ENCODE measurements around the gene LNP1. TPM values are rescaled to one million over a fixed set of nuclear protein-coding genes. Genes with fewer than 3 reads are reported as not detected.

Gene LNP1
- total RNA-seq, 3 donors from 2014 or later (not counting 1 experiment from before 2014, with no cell fraction given), result 0.39 to 0.85 (median 0.73) TPM

DNA sequence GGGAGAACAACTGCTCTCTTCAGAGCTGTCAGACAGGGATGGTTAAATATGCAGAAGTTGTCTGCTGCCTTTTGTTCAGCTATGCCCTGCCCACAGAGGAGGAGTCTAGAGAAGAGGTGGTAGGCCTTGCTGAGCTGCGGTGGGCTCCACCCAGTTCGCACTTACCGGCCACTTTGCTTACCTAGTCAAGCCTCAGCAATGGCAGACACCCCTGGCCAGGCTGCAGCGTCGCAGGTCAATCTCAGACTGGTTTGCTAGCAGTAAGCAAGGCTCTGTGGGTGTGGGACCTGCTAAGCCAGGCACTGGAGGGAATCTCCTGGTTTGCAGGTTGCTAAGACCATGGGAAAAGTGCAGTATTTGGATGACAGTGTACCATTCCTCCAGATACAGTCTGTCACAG, 78.7 kb downstream of the LNP1 start:
- Mint-ChIP-seq H3K4me3 (no peak overlapping the region), H3K4me1 (no peaks in the 10 kb centered on the region), H3K27ac (no peak overlapping the region), H3K9me3 (no peaks in the 10 kb centered on the region), H3K36me3 (no peaks in the 10 kb centered on the region), H3K27me3 (ENCODE audit: low read depth in 2 of 2) (peaks cover 4 to 13% of the 10 kb centered on the region in 2 donors)
- ATAC-seq (no peak), DNase-seq (no peak)
- Histone ChIP-seq H3K36me3 (ENCODE audit: control insufficient read depth, insufficient read depth, low read length) (no peaks in the 10 kb centered on the region), H3K4me3 (ENCODE audit: low read length) (no peak overlapping the region), H3K4me1 (ENCODE audit: control insufficient read depth, insufficient read depth, low read length) (no peaks in the 10 kb centered on the region), H3K27me3 (ENCODE audit: control insufficient read depth, insufficient read depth, low read length) (no peaks in the 10 kb centered on the region), H3K9me3 (ENCODE audit: control insufficient read depth, insufficient read depth, low read length) (no peaks in the 10 kb centered on the region), H3K27ac (ENCODE audit: low read length) (no peak overlapping the region)
- intact Hi-C loops (cut with micrococcal nuclease), result no loop called here
- TF ChIP-seq, protein P1, sequence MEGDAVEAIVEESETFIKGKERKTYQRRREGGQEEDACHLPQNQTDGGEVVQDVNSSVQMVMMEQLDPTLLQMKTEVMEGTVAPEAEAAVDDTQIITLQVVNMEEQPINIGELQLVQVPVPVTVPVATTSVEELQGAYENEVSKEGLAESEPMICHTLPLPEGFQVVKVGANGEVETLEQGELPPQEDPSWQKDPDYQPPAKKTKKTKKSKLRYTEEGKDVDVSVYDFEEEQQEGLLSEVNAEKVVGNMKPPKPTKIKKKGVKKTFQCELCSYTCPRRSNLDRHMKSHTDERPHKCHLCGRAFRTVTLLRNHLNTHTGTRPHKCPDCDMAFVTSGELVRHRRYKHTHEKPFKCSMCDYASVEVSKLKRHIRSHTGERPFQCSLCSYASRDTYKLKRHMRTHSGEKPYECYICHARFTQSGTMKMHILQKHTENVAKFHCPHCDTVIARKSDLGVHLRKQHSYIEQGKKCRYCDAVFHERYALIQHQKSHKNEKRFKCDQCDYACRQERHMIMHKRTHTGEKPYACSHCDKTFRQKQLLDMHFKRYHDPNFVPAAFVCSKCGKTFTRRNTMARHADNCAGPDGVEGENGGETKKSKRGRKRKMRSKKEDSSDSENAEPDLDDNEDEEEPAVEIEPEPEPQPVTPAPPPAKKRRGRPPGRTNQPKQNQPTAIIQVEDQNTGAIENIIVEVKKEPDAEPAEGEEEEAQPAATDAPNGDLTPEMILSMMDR (IDR thresholded peaks at IDR 0.05), result no peak
- WGBS (ENCODE audit: insufficient coverage), result 91% methylated on average over 5 of the region's 5 CpGs

DNA sequence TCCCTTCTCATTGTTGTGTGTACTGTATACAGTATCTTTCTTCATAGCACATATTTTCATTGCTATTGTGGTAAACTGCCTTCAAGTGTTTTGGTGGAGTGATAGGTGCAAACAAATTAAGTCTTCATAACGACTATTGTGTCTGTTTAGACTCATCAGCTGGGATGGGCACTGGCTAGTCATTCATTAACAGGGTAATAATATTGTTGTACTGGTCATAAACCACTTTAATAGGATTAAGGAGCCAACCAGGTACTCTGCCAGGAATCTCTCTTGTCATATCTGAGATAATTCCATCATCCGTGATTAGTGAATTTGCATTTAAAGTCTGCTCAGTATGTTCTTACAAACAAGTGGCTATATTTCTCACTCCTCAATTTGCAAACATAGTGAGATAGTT, 80.8 kb downstream of the LNP1 start:
- Histone ChIP-seq H3K36me3 (ENCODE audit: control insufficient read depth, insufficient read depth, low read length) (no peaks in the 10 kb centered on the region), H3K27me3 (ENCODE audit: control insufficient read depth, insufficient read depth, low read length) (no peaks in the 10 kb centered on the region), H3K4me1 (ENCODE audit: control insufficient read depth, insufficient read depth, low read length) (no peaks in the 10 kb centered on the region), H3K4me3 (ENCODE audit: low read length) (no peak overlapping the region), H3K27ac (ENCODE audit: low read length) (no peak overlapping the region), H3K9me3 (ENCODE audit: control insufficient read depth, insufficient read depth, low read length) (no peaks in the 10 kb centered on the region)
- Mint-ChIP-seq H3K27ac (no peak overlapping the region), H3K36me3 (no peaks in the 10 kb centered on the region), H3K27me3 (ENCODE audit: low read depth in 2 of 2) (peaks cover 0 to 13% of the 10 kb centered on the region in 2 donors), H3K4me1 (no peaks in the 10 kb centered on the region), H3K9me3 (no peaks in the 10 kb centered on the region), H3K4me3 (no peak overlapping the region)
- ATAC-seq (no peak), DNase-seq (no peak)
- intact Hi-C loops (cut with micrococcal nuclease), result no loop called here
- WGBS (ENCODE audit: insufficient coverage), result 85% methylated on average over 2 of the region's 2 CpGs
- TF ChIP-seq, protein P1 (IDR thresholded peaks at IDR 0.05), result no peak

DNA sequence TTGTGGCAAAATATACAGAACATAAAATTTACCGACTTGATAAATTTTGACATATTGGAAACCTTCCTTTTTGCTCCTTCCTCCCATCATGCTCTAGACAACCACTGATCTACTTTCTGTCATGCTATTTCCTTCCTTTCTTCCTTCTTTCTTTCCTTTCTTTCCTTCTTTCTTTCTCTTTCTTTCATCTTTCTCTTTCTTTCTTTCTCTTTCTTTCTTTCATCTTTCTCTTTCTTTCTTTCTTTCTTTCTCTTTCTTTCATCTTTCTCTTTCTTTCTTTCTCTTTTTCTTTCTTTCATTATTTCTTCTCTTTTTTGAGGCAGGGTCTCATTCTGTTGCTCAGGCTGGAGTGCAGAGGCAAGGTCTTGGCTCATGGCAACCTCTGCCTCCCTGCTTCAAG, 82.2 kb downstream of the LNP1 start:
- no peak overlapping the region for H3K4me3 ChIP-seq (ENCODE audit: low read length)
- no peaks in the 10 kb centered on the region for H3K9me3 Mint-ChIP-seq
- H3K27me3 Mint-ChIP-seq (ENCODE audit: low read depth in 2 of 2), result peaks cover 0 to 13% of the 10 kb centered on the region in 2 donors
- no peak overlapping the region for H3K27ac ChIP-seq (ENCODE audit: low read length)
- TF ChIP-seq, protein P1 (IDR thresholded peaks at IDR 0.05), result no peak
- H3K27me3 ChIP-seq (ENCODE audit: control insufficient read depth, insufficient read depth, low read length), result no peaks in the 10 kb centered on the region
- no peaks in the 10 kb centered on the region for H3K4me1 ChIP-seq (ENCODE audit: control insufficient read depth, insufficient read depth, low read length)
- intact Hi-C loops (cut with micrococcal nuclease), result no loop called here
- no peaks in the 10 kb centered on the region for H3K36me3 Mint-ChIP-seq
- no peak overlapping the region for H3K27ac Mint-ChIP-seq
- no peaks in the 10 kb centered on the region for H3K36me3 ChIP-seq (ENCODE audit: control insufficient read depth, insufficient read depth, low read length)
- no peaks in the 10 kb centered on the region for H3K4me1 Mint-ChIP-seq
- no peaks in the 10 kb centered on the region for H3K9me3 ChIP-seq (ENCODE audit: control insufficient read depth, insufficient read depth, low read length)
- DNase-seq, result no peak
- ATAC-seq, result no peak
- WGBS (ENCODE audit: insufficient coverage), result 93% methylated on average over 1 of the region's 1 CpG
- H3K4me3 Mint-ChIP-seq, result no peak overlapping the region

DNA sequence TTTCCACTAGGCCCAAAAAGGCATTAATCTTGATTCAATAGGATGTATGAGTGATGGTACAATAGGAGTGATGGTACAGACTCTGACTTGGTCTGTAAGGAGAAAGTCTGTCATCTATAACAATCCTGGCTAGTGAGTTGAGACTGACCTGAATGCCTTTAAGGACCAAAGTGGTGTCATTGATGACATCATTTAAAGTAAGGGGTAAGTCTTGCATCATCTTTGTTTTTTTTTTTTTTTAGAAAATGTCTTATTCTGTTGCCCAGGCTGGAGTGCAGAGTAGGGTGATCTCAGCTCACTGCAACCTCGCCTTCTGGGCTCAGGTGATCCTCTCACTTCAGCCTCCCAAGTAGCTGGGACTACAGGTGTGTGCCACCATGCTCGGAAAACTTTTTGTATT, 85.5 kb downstream of the LNP1 start:
- Histone ChIP-seq H3K27me3 (ENCODE audit: control insufficient read depth, insufficient read depth, low read length) (no peaks in the 10 kb centered on the region), H3K9me3 (ENCODE audit: control insufficient read depth, insufficient read depth, low read length) (no peaks in the 10 kb centered on the region), H3K27ac (ENCODE audit: low read length) (no peak overlapping the region), H3K4me3 (ENCODE audit: low read length) (no peak overlapping the region), H3K4me1 (ENCODE audit: control insufficient read depth, insufficient read depth, low read length) (no peaks in the 10 kb centered on the region), H3K36me3 (ENCODE audit: control insufficient read depth, insufficient read depth, low read length) (no peaks in the 10 kb centered on the region)
- no peak overlapping the region for H3K4me3 Mint-ChIP-seq
- peaks cover 0 to 6% of the 10 kb centered on the region in 2 donors for H3K27me3 Mint-ChIP-seq (ENCODE audit: low read depth in 2 of 2)
- TF ChIP-seq, protein P1 (IDR thresholded peaks at IDR 0.05), result no peak
- no peaks in the 10 kb centered on the region for H3K9me3 Mint-ChIP-seq
- WGBS (ENCODE audit: insufficient coverage), result 79% methylated on average over 2 of the region's 2 CpGs
- DNase-seq (no peak), ATAC-seq (no peak)
- no peak overlapping the region for H3K27ac Mint-ChIP-seq
- peaks cover 0 to under 1% of the 10 kb centered on the region in 2 donors for H3K4me1 Mint-ChIP-seq
- intact Hi-C loops (cut with micrococcal nuclease), result no loop called here
- H3K36me3 Mint-ChIP-seq, result no peaks in the 10 kb centered on the region

Measured in natural killer cell (primary cell).